Stomach (tissue), 9 donors: ENCODE results near the gene GUSB. TPM values are rescaled to one million over a fixed set of nuclear protein-coding genes. Genes with fewer than 3 reads are reported as not detected.
A peak's percentile ranks its signal among the peaks of the same experiment; 100 is the strongest.
"Not testable (repeated sequence)": the region's sequence is repeated elsewhere in the genome, so short reads cannot be mapped to it uniquely, and the experiment has no call there.

ENCODE experiments used
- DNase-seq, 2 donors: peaks; one replicate each; pipeline versions ENCODE4 v3.0.0 to v3.0.0-alpha.2; 2013 to 2019
- H3K27ac ChIP-seq, 5 donors: fragments of 200-600 bp in 4 of 5; sonication (generic) in 4 of 5; one replicate each; pipeline ENCODE4 v1.5.1; 2013 to 2019; ENCODE audit warnings: mild to moderate bottlenecking in 1 of 5, moderate library complexity in 1 of 5
- H3K27me3 ChIP-seq, 3 donors: fragments of 200-600 bp; sonication (generic); one replicate each; pipeline ENCODE4 v1.5.1; 2017 to 2019; ENCODE audit warnings: mixed run types in 1 of 3
- H3K36me3 ChIP-seq, 4 donors: fragments of 200-600 bp; sonication (generic); 1 replicate in 3 of 4; 2 replicates in 1 of 4; pipeline ENCODE4 v1.5.1; 2016 to 2019
- H3K4me1 ChIP-seq, 4 donors: fragments of 200-600 bp; sonication (generic); one replicate each; pipeline ENCODE4 v1.5.1; 2016 to 2019
- H3K4me3 ChIP-seq, 4 donors: fragments of 200-600 bp; sonication (generic) in 3 of 4; one replicate each; pipeline ENCODE4 v1.5.1; 2016 to 2019; ENCODE audit warnings: mild to moderate bottlenecking in 1 of 4
- H3K9me3 ChIP-seq, 4 donors: fragments of 200-600 bp; sonication (generic); one replicate each; pipeline ENCODE4 v1.5.1; 2016 to 2019
- EP300 ChIP-seq: sonication (generic); formaldehyde crosslinking; IDR thresholded peaks from one replicate; pipeline ENCODE4 v1.6.1; 2017; ENCODE audit warnings: antibody characterized with exemption
- POLR2A ChIP-seq, 4 donors: fragments of 450-650 bp; IDR thresholded peaks; one replicate each; pipeline ENCODE4 v1.6.1; 2016; ENCODE audit warnings: antibody characterized with exemption in 4 of 4, control low read depth in 2 of 4, mild to moderate bottlenecking in 1 of 4, moderate library complexity in 1 of 4
- POLR2AphosphoS5 ChIP-seq, 3 donors: sonication (generic); formaldehyde crosslinking; IDR thresholded peaks; one replicate each; pipeline ENCODE4 v1.6.1; 2016; ENCODE audit warnings: antibody characterized with exemption in 3 of 3
- WGBS, 5 donors: extraction: QIAGEN DNeasy Blood & Tissue Kit in 3 of 5; methylation state at CpG; one replicate each; pipeline versions ENCODE4 v1.1.5 to v1.1.7; 2013 to 2018; 5-methylcytosine and 5-hydroxymethylcytosine counted together
- intact Hi-C: fragments of 100-400 bp; cut with DNase I; formaldehyde crosslinking; loops from one replicate; pipeline ENCODE4 v1.15.1; 2023; ENCODE audit warnings: low total_unique reads
- polyA plus RNA-seq, 3 donors: library from polyadenylated mRNA; stranded (reverse); fragments of 200-250 nt; gene quantifications; one replicate each; pipeline ENCODE4 v1.2.3, GENCODE V29; 2013
- total RNA-seq, 5 donors: library from RNA; depleted of rRNA; stranded (reverse); fragments of >200 nt; gene quantifications; one replicate each; pipeline versions ENCODE4 v1.1.0 to v1.2.3, GENCODE V29; 2014 to 2016
- TF ChIP-seq, protein P1 (sequence below), 7 experiments: fragments of 450-650 bp in 4 of 7; fragments of 200-600 bp in 3 of 7; sonication (generic) in 3 of 7; IDR thresholded peaks; one replicate each; pipeline ENCODE4 v1.5.1; 2016 to 2019; ENCODE audit warnings: antibody characterized with exemption in 7 of 7, control low read depth in 2 of 7, mild to moderate bottlenecking in 1 of 7
- donor health status: healthy with polysubstance abuse.
- donor health status: Bipolar disorder and iron deficiency.
- donor health status: healthy.

GUSB gene
- total and polyA plus RNA-seq, 8 donors, result 13.4 to 130 (median 40.9) TPM

DNA sequence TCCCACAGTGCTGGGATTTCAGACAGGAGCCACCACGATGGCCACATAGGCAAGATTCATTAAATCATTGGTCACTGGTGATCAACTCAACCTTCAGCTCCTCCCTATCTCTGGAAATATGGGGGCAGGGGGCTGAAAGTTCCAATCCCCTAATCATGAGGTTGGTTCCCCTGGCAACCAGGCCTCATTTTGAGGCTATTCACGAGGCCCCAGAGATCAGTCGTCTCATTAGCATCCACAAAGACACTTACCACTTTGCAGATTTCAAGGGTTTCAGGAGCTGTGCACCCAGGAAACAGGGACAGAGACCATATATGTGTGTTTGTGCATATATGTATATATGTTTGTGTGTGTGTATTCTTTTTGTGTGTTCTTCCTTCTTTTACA, 7.7 kb upstream of the GUSB start:
- H3K36me3 ChIP-seq, result no peaks in the 10 kb centered on the region
- H3K27me3 ChIP-seq, result no peaks in the 10 kb centered on the region
- H3K9me3 ChIP-seq, result no peaks in the 10 kb centered on the region
- DNase-seq, result no peak
- TF ChIP-seq EP300, result no peak
- no peak for TF ChIP-seq POLR2A (IDR thresholded peaks at IDR 0.05)
- TF ChIP-seq POLR2AphosphoS5 (IDR thresholded peaks at IDR 0.05), result no peak
- TF ChIP-seq, protein P1, sequence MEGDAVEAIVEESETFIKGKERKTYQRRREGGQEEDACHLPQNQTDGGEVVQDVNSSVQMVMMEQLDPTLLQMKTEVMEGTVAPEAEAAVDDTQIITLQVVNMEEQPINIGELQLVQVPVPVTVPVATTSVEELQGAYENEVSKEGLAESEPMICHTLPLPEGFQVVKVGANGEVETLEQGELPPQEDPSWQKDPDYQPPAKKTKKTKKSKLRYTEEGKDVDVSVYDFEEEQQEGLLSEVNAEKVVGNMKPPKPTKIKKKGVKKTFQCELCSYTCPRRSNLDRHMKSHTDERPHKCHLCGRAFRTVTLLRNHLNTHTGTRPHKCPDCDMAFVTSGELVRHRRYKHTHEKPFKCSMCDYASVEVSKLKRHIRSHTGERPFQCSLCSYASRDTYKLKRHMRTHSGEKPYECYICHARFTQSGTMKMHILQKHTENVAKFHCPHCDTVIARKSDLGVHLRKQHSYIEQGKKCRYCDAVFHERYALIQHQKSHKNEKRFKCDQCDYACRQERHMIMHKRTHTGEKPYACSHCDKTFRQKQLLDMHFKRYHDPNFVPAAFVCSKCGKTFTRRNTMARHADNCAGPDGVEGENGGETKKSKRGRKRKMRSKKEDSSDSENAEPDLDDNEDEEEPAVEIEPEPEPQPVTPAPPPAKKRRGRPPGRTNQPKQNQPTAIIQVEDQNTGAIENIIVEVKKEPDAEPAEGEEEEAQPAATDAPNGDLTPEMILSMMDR (IDR thresholded peaks at IDR 0.05), result no peak
- WGBS, 5 donors, result 73 to 79% (median 76%) methylated on average over 3 of the region's 3 CpGs
- no peak overlapping the region for H3K4me3 ChIP-seq
- intact Hi-C loops, result no loop called here
- no peaks in the 10 kb centered on the region for H3K4me1 ChIP-seq
- no peak overlapping the region for H3K27ac ChIP-seq

DNA sequence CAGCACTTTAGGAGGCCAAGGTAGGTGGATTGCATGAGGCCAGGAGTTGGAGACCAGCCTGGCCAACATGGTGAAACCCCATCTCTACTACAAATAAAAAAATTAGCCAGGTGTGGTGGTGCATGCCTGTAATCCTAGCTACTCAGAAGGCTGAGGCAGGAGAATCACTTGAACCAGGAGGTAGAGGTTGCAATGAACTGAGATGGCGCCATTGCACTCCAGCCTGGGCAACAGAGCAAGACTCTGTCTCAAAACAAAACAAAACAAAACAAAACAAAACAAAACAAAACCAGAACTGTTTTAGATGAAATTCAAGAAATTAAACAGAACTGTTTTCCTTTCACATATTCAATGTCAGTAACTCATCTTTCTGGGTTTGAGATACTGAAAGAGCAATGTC, 6.5 kb upstream of the GUSB start:
- H3K4me1 ChIP-seq, H3K36me3 ChIP-seq, DNase-seq, H3K27ac ChIP-seq, H3K9me3 ChIP-seq, intact Hi-C loops, H3K4me3 ChIP-seq, H3K27me3 ChIP-seq: not testable (repeated sequence)
- WGBS, 5 donors, result 83 to 97% (median 95%) methylated on average over 1 of the region's 1 CpG

DNA sequence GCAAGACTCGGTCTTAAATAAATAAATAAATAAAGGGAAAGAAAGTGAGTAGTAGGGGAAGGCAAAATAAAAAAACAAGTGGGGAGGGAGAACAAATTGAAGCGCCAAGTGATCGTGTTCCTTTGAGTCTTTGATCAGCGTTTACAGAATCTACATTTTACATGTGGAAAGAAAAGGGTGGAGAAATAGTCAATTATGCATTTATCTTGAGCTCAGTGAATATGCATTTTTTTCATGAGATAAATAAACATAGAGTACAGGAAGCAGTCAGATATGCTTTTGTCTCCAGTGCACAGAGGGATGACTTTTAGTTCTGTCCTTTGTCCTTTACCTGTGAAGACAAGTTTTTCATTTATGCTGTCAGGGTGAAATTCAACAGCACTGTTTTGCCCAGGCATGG, 6.1 kb upstream of the GUSB start:
- no peaks in the 10 kb centered on the region for H3K9me3 ChIP-seq
- no peak for DNase-seq
- no peak overlapping the region for H3K27ac ChIP-seq
- no peaks in the 10 kb centered on the region for H3K4me1 ChIP-seq
- intact Hi-C loops, result no loop called here
- 55 to 68% (median 63%) methylated on average over 4 of the region's 4 CpGs for WGBS, 5 donors
- no peak overlapping the region for H3K4me3 ChIP-seq
- no peaks in the 10 kb centered on the region for H3K27me3 ChIP-seq
- TF ChIP-seq POLR2AphosphoS5 (IDR thresholded peaks at IDR 0.05), result no peak
- no peak for TF ChIP-seq POLR2A (IDR thresholded peaks at IDR 0.05)
- TF ChIP-seq, protein P1 (IDR thresholded peaks at IDR 0.05), result no peak
- TF ChIP-seq EP300, result no peak
- no peaks in the 10 kb centered on the region for H3K36me3 ChIP-seq

GRCh38 chr7:65983965-65984658, 2.1 kb upstream of the GUSB start:
- intact Hi-C loops, result no loop called here
- Histone ChIP-seq H3K36me3 (peaks cover 8 to 15% (median 12%) of the 10 kb centered on the region in 4 donors), H3K4me3 (no peak overlapping the region), H3K27me3 (no peaks in the 10 kb centered on the region), H3K27ac (no peak overlapping the region), H3K9me3 (no peaks in the 10 kb centered on the region), H3K4me1 (peaks cover 13 to 32% (median 27%) of the 10 kb centered on the region in 4 donors)
- TF ChIP-seq, protein P1 (IDR thresholded peaks at IDR 0.05), result no peak
- 80 to 90% (median 86%) methylated on average over 10 of the region's 10 CpGs for WGBS, 5 donors
- peak in 1 of 2 donors; percentile 67 for DNase-seq

GRCh38 chr7:65980478-65981250, 1.3 kb downstream of the GUSB start:
- H3K4me1 ChIP-seq, result peaks cover 13 to 32% (median 27%) of the 10 kb centered on the region in 4 donors
- H3K27me3 ChIP-seq, result no peaks in the 10 kb centered on the region
- peaks cover 19 to 47% (median 46%) of the 10 kb centered on the region in 4 donors for H3K36me3 ChIP-seq
- no peaks in the 10 kb centered on the region for H3K9me3 ChIP-seq
- intact Hi-C loops, result no loop called here
- H3K4me3 ChIP-seq, result peak overlapping the region; percentile 84 to 96 (median 89)
- peak; percentile 27 to 80 for DNase-seq
- H3K27ac ChIP-seq, result peak overlapping the region; percentile 5 to 88 (median 82)
- no peak for TF ChIP-seq EP300
- TF ChIP-seq POLR2AphosphoS5 (IDR thresholded peaks at IDR 0.05), result peak in 1 of 3 donors; percentile 53
- TF ChIP-seq POLR2A (IDR thresholded peaks at IDR 0.05), result no peak
- TF ChIP-seq, protein P1 (IDR thresholded peaks at IDR 0.05), result no peak
- 24 to 39% (median 32%) methylated on average over 9 to 11 of the region's 11 CpGs for WGBS, 5 donors
